Heart left ventricle (tissue), 16 donors: Measurements from ENCODE around the gene COLGALT1. TPM values are rescaled to one million over a fixed set of nuclear protein-coding genes. Genes with fewer than 3 reads are reported as not detected.
"Not testable (repeated sequence)": the region's sequence is repeated elsewhere in the genome, so short reads cannot be mapped to it uniquely, and the experiment has no call there.

Experiments used
- ATAC-seq, 4 donors: fragments of 200-7000 bp; cut with Tn5 transposase; one replicate each; pipeline ENCODE4 v1.9.1; 2020 to 2022; ENCODE audit warnings: moderate library complexity in 4 of 4, mild to moderate bottlenecking in 3 of 4, moderate number of reproducible peaks in 1 of 4
- DNase-seq, 5 donors: peaks; one replicate each; pipeline ENCODE4 v3.0.0-alpha.2; 2020
- H3K27ac ChIP-seq, 12 donors: fragments of 200-600 bp; sonication (generic) in 4 of 12; one replicate each; pipeline versions ENCODE4 v1.5.0 to v1.8.0; 2016 to 2022; ENCODE audit warnings: mild to moderate bottlenecking in 2 of 12
- H3K27me3 ChIP-seq, 9 donors: fragments of 200-600 bp; sonication (generic) in 2 of 9; one replicate each; pipeline versions ENCODE4 v1.5.1 to v1.8.0; 2016 to 2022; ENCODE audit warnings: mild to moderate bottlenecking in 3 of 9
- H3K36me3 ChIP-seq, 9 donors: fragments of 200-600 bp; sonication (generic) in 2 of 9; one replicate each; pipeline versions ENCODE4 v1.5.0 to v1.8.0; 2018 to 2022; ENCODE audit warnings: mild to moderate bottlenecking in 2 of 9
- H3K4me1 ChIP-seq, 12 donors: fragments of 200-600 bp; sonication (generic) in 4 of 12; one replicate each; pipeline versions ENCODE4 v1.5.0 to v1.8.0; 2016 to 2022; ENCODE audit warnings: mild to moderate bottlenecking in 3 of 12
- H3K4me3 ChIP-seq, 12 donors: fragments of 200-600 bp; sonication (generic) in 4 of 12; one replicate each; pipeline versions ENCODE4 v1.5.0 to v1.8.0; 2017 to 2022; ENCODE audit warnings: mild to moderate bottlenecking in 9 of 12, moderate library complexity in 4 of 12
- H3K9me3 ChIP-seq, 12 donors: fragments of 200-600 bp; sonication (generic) in 4 of 12; one replicate each; pipeline versions ENCODE4 v1.5.0 to v1.8.0; 2016 to 2022; ENCODE audit warnings: mild to moderate bottlenecking in 1 of 12
- POLR2A ChIP-seq, 2 donors: fragments of 450-650 bp; IDR thresholded peaks; one replicate each; pipeline ENCODE4 v1.6.1; 2017; ENCODE audit warnings: antibody characterized with exemption in 2 of 2, mild to moderate bottlenecking in 2 of 2, moderate library complexity in 2 of 2
- WGBS, 4 donors: extraction: QIAGEN DNeasy Blood & Tissue Kit in 2 of 4; methylation state at CpG; one replicate each; pipeline versions ENCODE4 v1.1.5 to v1.1.7; 2013 to 2018; 5-methylcytosine and 5-hydroxymethylcytosine counted together
- intact Hi-C, 10 donors: fragments of 100-400 bp; cut with DNase I; formaldehyde crosslinking; loops; one replicate each; pipeline versions ENCODE4 v1.11.1 to v1.14.2; 2022
- polyA plus RNA-seq, 2 donors: library from polyadenylated mRNA; stranded (reverse); fragments of 200-250 nt; gene quantifications; one replicate each; pipeline ENCODE4 v1.2.3, GENCODE V29; 2013
- total RNA-seq, 9 donors: library from RNA; depleted of rRNA in 2 of 9; stranded (reverse); fragments of >200 nt in 2 of 9; fragmentation: NEBNext Ultra II Directional in 3 of 9; extraction: Animal tissue kit (Norgen Biotek cat#: 25700) in 3 of 9; gene quantifications; one replicate each; pipeline versions ENCODE4 v1.1.0 to v1.2.4, GENCODE V29; 2016 to 2023
- TF ChIP-seq, protein P1 (sequence below), 12 donors: fragments of 200-600 bp; sonication (generic) in 4 of 12; IDR thresholded peaks; one replicate each; pipeline versions ENCODE4 v1.5.0 to v1.8.0; 2018 to 2022; ENCODE audit warnings: antibody characterized with exemption in 12 of 12, mild to moderate bottlenecking in 5 of 12
- donor health status: ischemic (EF 13 %, LVEDD 7.1; RV severe dilation, severe dysfunction).
- donor health status: healthy with polysubstance abuse.
- donor health status: DM: no; HTN: yes; CAD: no.
- donor health status: DM: no; HTN: no; CAD: no.
- donor health status: ischemic (EF 25% LVEDD 6.9; RV normal size, moderate dysfunction).
- donor health status: ischemic (EF 25% LVEDD 5.7; RV mildly dilated, moderate dysfunction).
- donor health status: healthy.
- donor health status: DM: yes; HTN: yes; CAD: no.
- donor health status: ischemic (EF 35%, LVEDD 5.7; RV mildly dilated, moderate dysfunction).
- donor health status: nonischemic (EF 11% LVEDD 7.7; RV severe dilation, severe dysfunction).
- donor health status: DM: yes; HTN: yes; CAD: no.
- donor health status: PGD.
- donor health status: ischemic (EF 29% LVEDD 5.4; RV normal size, mild dysfunction).
- donor health status: nonischemic (EF 23%, LVEDD 6.1; RV moderate dilation, normal function).

COLGALT1 gene
- total and polyA plus RNA-seq, 11 donors, result 16.1 to 117 (median 32.6) TPM

DNA sequence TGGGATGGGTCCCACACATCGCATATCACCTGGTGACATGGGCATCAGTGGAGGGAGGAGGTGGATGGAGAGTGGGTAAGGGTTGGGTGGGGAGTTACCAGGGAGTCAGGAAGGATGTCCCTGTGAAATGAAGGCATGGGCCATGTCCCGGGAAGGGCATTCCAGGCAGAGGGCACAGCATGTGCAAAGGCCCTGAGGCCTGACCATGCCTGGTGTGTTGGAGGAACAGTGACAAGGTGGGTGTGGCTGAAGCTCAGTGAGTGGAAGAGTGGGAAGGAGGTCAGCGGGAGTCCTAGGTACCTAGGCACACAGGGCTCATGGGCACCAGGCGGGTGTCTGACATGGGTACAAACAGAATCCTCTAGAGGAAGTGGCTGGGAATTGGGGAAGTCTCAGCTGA lies 11.0 kb upstream of the COLGALT1 start:
- intact Hi-C loops, result no loop called here
- no peak for TF ChIP-seq POLR2A (IDR thresholded peaks at IDR 0.05)
- TF ChIP-seq, protein P1, sequence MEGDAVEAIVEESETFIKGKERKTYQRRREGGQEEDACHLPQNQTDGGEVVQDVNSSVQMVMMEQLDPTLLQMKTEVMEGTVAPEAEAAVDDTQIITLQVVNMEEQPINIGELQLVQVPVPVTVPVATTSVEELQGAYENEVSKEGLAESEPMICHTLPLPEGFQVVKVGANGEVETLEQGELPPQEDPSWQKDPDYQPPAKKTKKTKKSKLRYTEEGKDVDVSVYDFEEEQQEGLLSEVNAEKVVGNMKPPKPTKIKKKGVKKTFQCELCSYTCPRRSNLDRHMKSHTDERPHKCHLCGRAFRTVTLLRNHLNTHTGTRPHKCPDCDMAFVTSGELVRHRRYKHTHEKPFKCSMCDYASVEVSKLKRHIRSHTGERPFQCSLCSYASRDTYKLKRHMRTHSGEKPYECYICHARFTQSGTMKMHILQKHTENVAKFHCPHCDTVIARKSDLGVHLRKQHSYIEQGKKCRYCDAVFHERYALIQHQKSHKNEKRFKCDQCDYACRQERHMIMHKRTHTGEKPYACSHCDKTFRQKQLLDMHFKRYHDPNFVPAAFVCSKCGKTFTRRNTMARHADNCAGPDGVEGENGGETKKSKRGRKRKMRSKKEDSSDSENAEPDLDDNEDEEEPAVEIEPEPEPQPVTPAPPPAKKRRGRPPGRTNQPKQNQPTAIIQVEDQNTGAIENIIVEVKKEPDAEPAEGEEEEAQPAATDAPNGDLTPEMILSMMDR (IDR thresholded peaks at IDR 0.05), result no peak
- Histone ChIP-seq H3K27me3 (no peaks in the 10 kb centered on the region), H3K9me3 (peaks cover 0 to 10% (median 0%) of the 10 kb centered on the region in 12 donors), H3K36me3 (no peaks in the 10 kb centered on the region), H3K27ac (no peak overlapping the region), H3K4me3 (no peak overlapping the region), H3K4me1 (peaks cover 0 to 6% (median 1%) of the 10 kb centered on the region in 12 donors)
- 86 to 98% (median 96%) methylated on average over 4 of the region's 4 CpGs for WGBS, 4 donors
- DNase-seq, result no peak
- ATAC-seq, result no peak

DNA sequence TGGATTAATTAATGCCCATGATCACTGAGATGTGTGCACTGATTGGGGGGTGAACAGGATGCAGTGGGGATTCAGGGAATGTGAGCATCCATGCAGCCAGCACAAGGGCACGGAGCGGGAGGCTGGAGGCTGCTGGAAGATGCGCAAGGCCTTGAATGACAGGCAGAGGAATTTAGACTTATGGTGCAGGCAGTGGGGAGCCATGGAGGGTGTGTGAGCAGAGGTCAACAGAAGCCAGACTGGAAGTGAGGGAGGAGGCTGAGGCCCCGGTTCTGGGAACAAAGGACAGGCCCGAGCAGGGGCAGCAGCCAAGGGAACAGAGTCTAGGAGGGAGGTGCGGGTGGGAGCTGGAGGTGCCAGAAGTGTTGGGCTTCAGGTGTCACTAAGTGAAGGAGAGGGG lies 7.3 kb upstream of the COLGALT1 start:
- 80 to 88% (median 84%) methylated on average over 6 of the region's 6 CpGs for WGBS, 4 donors
- H3K4me3 ChIP-seq, result no peak overlapping the region
- peaks cover 0 to 4% (median 0%) of the 10 kb centered on the region in 12 donors for H3K9me3 ChIP-seq
- DNase-seq (no peak), ATAC-seq (no peak)
- H3K36me3 ChIP-seq, result no peaks in the 10 kb centered on the region
- H3K27ac ChIP-seq, result no peak overlapping the region
- TF ChIP-seq, protein P1 (IDR thresholded peaks at IDR 0.05), result no peak
- TF ChIP-seq POLR2A (IDR thresholded peaks at IDR 0.05), result no peak
- intact Hi-C loops, result no loop called here
- H3K4me1 ChIP-seq, result peaks cover 0 to 8% (median 2%) of the 10 kb centered on the region in 12 donors
- no peaks in the 10 kb centered on the region for H3K27me3 ChIP-seq

DNA sequence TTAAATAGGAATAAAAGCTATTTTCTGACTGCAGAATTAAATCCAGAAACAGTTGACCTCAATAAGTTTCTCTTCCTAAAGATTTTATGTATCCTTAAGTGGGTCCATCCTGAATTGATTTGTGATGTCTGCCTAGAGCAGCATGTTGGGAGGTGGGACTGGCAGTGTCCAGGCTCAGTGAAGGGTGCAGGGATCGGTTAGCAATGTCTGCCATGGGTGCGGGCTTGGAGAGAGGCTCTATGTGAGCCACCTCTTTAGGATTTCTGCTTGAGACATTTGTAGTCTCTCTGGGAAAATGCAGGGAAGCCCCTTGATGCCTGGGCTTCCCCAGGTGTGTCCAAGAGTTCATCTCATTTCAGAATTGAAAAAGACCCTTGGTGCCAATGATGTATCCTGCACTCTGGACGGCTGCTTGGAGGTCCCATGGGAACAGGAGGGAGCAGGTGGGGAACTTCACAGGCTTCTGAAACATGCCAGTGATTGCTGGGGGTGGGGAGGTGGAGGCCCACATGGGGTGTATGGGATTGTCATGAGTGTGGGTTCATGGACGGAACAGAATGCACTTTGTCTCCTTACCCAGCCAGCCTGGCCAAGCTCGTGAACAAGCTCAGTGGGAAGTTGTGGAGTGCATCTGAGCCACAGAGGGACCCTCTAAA lies 6.2 kb upstream of the COLGALT1 start:
- H3K27me3 ChIP-seq, result no peaks in the 10 kb centered on the region
- peaks cover 0 to 18% (median 11%) of the 10 kb centered on the region in 12 donors for H3K4me1 ChIP-seq
- intact Hi-C loops, result no loop called here
- no peaks in the 10 kb centered on the region for H3K36me3 ChIP-seq
- peaks cover 0 to 4% (median 0%) of the 10 kb centered on the region in 12 donors for H3K9me3 ChIP-seq
- no peak overlapping the region for H3K4me3 ChIP-seq
- H3K27ac ChIP-seq, result no peak overlapping the region
- WGBS, 4 donors, result 71 to 82% (median 73%) methylated on average over 5 of the region's 5 CpGs
- DNase-seq (no peak), ATAC-seq (no peak)
- TF ChIP-seq POLR2A (IDR thresholded peaks at IDR 0.05), result no peak
- TF ChIP-seq, protein P1 (IDR thresholded peaks at IDR 0.05), result no peak

DNA sequence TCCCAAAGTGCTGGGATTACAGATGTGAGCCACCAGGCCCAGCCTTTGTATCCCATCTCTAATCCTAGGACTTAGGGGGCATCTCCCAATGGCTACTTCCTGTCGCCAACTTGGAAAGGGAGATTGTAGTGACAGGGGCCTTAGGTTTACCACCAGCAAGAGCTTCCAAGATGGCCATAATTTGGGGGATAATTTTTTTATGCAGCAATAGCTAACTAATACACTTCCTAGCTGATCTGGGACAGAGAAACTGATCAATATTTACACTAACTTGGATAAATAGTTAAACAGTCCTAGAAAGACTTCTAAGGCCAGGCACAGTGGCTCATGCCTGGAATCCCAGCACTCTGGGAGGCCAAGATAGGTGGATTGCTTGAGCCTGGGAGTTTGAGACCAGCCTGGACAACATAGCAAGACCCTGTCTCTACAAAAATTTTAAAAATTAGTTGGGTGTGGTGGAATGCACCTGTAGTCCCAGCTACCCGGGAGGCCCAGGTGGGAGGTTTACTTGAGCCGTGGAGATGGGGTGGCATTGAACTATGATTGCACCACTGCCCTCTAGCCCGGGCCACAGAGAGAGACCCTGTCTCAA lies 5.3 kb upstream of the COLGALT1 start:
- H3K4me3 ChIP-seq, result no peak overlapping the region
- intact Hi-C loops, result loop anchor here in 1 of 10 donors (10.0 kb wide), 1 partner anchor 75 kb away; the partner anchor contains the start of gene SLC27A1
- H3K27ac ChIP-seq, result no peak overlapping the region
- H3K27me3 ChIP-seq, result no peaks in the 10 kb centered on the region
- peaks cover 0 to 27% (median 17%) of the 10 kb centered on the region in 12 donors for H3K4me1 ChIP-seq
- no peaks in the 10 kb centered on the region for H3K36me3 ChIP-seq
- 90 to 98% (median 96%) methylated on average over 4 of the region's 4 CpGs for WGBS, 4 donors
- no peak for ATAC-seq
- no peak for DNase-seq
- H3K9me3 ChIP-seq, result peaks cover 0 to 4% (median 0%) of the 10 kb centered on the region in 12 donors
- TF ChIP-seq, protein P1 (IDR thresholded peaks at IDR 0.05), result no peak
- TF ChIP-seq POLR2A (IDR thresholded peaks at IDR 0.05), result no peak

DNA sequence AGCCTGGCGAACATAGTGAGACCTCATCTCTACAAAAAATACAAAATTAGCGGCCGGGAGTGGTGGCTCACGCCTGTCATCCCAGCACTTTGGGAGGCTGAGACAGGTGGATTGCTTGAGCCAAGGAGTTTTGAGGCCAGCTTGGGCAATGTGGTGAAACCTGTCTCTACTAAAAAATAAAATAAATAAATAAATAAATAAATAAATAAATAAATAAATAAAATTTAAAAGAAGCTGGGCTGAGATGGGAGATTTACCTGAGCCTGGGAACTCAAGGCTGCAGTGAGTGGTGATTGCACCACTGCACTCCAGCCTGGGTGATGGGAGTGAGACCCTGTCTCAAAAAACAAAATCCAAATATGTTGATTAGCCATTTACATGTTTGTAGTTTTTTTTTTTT lies 2.7 kb upstream of the COLGALT1 start:
- intact Hi-C loops, result loop anchor here in 1 of 10 donors (10.0 kb wide), 1 partner anchor 78 kb away; the partner anchor contains the start of gene SLC27A1
- not testable (repeated sequence) for ATAC-seq, H3K9me3 ChIP-seq, H3K4me3 ChIP-seq, DNase-seq, H3K36me3 ChIP-seq, H3K27me3 ChIP-seq
- H3K4me1 ChIP-seq, result peaks cover 3 to 44% (median 29%) of the 10 kb centered on the region in 12 donors
- 96 to 97% (median 97%) methylated on average over 4 of the region's 4 CpGs for WGBS, 4 donors
- H3K27ac ChIP-seq, result peak overlapping the region in 8 of 12 donors; percentile 44 to 83 (median 74)
